ENCODE measurements around the gene STARD10.

DNA sequence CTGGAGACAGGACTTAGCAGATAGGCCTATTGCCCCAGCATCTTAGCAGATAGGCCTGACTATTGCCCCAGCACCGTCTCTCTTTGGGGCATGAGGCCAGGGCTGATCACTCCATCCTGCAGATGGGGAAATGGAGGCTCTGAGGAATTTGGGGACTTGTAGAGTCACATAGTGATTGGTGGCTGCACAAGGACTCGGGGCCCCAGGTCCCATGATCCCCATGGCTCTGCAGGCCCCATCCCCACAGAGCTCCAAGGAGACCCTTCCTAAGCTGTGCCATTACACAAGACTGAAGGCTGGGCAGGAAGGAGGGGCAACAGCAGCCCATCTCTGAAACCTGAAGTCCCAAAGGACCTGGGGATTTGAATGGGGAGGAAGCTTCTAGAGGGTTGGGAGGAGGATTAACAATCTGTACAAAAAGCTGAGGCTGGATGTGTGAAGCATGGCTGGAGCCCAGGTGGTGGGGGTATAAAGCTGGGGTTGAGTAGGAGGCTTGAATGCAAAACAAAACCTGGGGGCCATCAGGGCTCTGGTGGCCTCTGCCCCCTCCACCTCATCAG is 43.2 kb downstream of the STARD10 start:
- TF ChIP-seq, protein P1, sequence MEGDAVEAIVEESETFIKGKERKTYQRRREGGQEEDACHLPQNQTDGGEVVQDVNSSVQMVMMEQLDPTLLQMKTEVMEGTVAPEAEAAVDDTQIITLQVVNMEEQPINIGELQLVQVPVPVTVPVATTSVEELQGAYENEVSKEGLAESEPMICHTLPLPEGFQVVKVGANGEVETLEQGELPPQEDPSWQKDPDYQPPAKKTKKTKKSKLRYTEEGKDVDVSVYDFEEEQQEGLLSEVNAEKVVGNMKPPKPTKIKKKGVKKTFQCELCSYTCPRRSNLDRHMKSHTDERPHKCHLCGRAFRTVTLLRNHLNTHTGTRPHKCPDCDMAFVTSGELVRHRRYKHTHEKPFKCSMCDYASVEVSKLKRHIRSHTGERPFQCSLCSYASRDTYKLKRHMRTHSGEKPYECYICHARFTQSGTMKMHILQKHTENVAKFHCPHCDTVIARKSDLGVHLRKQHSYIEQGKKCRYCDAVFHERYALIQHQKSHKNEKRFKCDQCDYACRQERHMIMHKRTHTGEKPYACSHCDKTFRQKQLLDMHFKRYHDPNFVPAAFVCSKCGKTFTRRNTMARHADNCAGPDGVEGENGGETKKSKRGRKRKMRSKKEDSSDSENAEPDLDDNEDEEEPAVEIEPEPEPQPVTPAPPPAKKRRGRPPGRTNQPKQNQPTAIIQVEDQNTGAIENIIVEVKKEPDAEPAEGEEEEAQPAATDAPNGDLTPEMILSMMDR (IDR thresholded peaks at IDR 0.05 in 8 of 11, conservative IDR thresholded peaks at IDR 0.05 in 3 of 11): no peak
- no peak for TF ChIP-seq POLR2A (IDR thresholded peaks at IDR 0.05)

Measured in spleen (tissue), 7 donors.